Body of pancreas (tissue), 4 donors: ENCODE data around the gene TARP.

Source experiments
- POLR2A ChIP-seq, 3 donors: fragments of 450-650 bp; IDR thresholded peaks; one replicate each; pipeline ENCODE4 v1.6.1; 2016; ENCODE audit warnings: antibody characterized with exemption in 3 of 3, mild to moderate bottlenecking in 2 of 3
- TF ChIP-seq, protein P1 (sequence below), 7 experiments: fragments of 450-650 bp in 4 of 7; fragments of 200-600 bp in 3 of 7; sonication (generic) in 3 of 7; IDR thresholded peaks; one replicate each; pipeline ENCODE4 v1.5.1; 2016 to 2019; ENCODE audit warnings: antibody characterized with exemption in 7 of 7

DNA sequence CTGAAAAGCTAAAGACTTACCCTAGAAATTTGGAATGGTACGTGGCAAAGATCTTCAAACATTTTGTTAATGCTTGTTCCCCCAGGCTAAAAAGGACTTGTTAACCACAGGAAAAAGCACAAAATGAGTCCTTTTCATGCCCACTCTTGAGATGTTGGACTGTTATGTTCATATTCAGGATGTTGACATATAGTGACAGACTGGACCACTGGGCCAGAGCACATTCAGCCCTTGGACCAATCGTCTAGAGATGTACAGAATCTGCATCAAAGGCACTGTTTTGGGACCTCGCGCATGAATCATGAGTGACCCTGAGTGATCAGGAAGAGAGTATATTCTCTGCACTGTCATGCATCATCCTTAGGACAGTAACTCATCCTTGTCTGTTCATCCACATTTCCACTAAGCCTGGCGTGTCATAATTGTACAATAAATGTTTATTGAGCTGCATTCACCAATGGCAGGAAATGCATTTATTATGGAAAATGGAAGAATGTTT, 25.3 kb downstream of the TARP start:
- no peak for TF ChIP-seq POLR2A (IDR thresholded peaks at IDR 0.05)
- TF ChIP-seq, protein P1, sequence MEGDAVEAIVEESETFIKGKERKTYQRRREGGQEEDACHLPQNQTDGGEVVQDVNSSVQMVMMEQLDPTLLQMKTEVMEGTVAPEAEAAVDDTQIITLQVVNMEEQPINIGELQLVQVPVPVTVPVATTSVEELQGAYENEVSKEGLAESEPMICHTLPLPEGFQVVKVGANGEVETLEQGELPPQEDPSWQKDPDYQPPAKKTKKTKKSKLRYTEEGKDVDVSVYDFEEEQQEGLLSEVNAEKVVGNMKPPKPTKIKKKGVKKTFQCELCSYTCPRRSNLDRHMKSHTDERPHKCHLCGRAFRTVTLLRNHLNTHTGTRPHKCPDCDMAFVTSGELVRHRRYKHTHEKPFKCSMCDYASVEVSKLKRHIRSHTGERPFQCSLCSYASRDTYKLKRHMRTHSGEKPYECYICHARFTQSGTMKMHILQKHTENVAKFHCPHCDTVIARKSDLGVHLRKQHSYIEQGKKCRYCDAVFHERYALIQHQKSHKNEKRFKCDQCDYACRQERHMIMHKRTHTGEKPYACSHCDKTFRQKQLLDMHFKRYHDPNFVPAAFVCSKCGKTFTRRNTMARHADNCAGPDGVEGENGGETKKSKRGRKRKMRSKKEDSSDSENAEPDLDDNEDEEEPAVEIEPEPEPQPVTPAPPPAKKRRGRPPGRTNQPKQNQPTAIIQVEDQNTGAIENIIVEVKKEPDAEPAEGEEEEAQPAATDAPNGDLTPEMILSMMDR (IDR thresholded peaks at IDR 0.05) = no peak
